Spleen (tissue), 7 donors: ENCODE results near the gene SPEN.

Experiments used
- POLR2A ChIP-seq, 3 donors: fragments of 450-650 bp; IDR thresholded peaks; one replicate each; pipeline ENCODE4 v1.5.1; 2017; ENCODE audit warnings: antibody characterized with exemption in 3 of 3, mild to moderate bottlenecking in 1 of 3
- POLR2AphosphoS5 ChIP-seq, 3 donors: sonication (generic); formaldehyde crosslinking; IDR thresholded peaks; one replicate each; pipeline ENCODE4 v1.5.1; 2017; ENCODE audit warnings: antibody characterized with exemption in 3 of 3
- TF ChIP-seq, protein P1 (sequence below), 11 experiments: fragments of 200-600 bp in 7 of 11; fragments of 450-650 bp in 4 of 11; sonication (generic) in 4 of 11; IDR thresholded peaks in 8 of 11; conservative IDR thresholded peaks in 3 of 11; 1 replicate in 7 of 11; 2 replicates in 4 of 11; pipeline versions ENCODE4 v1.4.0 to v1.8.0; 2016 to 2021; ENCODE audit warnings: antibody characterized with exemption in 11 of 11, inconsistent platforms in 4 of 11, mild to moderate bottlenecking in 1 of 11
- donor health status: DM: no; HTN: no; CAD: no; lungs with moderate emphysema.
- donor health status: DM: no; HTN: no; CAD: no.
- donor health status: DM: no; HTN: no; CAD: no.

DNA sequence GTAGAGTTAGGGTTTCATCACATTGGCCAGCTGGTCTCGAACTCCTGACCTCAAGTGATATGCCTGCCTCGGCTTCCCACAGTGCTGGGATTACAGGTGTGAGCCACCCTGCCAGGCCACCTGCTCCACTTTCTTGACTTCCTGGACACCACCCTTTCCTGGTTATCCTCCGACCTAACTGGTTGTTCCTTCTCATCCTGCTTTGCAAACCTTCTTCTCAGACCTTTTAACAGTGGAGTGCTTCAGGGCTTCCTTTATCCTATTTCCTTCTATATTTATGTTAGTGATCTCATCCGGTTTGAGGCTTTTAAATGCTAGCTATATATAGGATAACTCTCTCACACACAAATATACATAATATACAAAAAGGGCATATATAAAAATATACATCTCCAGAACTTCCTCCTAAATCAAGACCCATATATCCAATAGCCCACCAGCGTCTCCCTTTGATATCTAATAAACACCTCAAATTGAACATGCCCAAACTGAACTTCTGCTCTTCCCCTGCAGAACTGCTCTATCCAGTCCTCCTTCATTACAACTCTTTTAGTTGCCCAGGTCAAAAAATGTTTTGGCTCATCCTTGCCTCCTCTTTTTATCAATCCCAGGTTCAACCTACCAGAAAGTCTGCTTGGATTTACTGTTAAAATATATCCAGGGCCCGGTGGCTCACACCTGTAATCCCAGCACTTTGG lies 20.5 kb upstream of the SPEN start:
- TF ChIP-seq, protein P1, sequence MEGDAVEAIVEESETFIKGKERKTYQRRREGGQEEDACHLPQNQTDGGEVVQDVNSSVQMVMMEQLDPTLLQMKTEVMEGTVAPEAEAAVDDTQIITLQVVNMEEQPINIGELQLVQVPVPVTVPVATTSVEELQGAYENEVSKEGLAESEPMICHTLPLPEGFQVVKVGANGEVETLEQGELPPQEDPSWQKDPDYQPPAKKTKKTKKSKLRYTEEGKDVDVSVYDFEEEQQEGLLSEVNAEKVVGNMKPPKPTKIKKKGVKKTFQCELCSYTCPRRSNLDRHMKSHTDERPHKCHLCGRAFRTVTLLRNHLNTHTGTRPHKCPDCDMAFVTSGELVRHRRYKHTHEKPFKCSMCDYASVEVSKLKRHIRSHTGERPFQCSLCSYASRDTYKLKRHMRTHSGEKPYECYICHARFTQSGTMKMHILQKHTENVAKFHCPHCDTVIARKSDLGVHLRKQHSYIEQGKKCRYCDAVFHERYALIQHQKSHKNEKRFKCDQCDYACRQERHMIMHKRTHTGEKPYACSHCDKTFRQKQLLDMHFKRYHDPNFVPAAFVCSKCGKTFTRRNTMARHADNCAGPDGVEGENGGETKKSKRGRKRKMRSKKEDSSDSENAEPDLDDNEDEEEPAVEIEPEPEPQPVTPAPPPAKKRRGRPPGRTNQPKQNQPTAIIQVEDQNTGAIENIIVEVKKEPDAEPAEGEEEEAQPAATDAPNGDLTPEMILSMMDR (IDR thresholded peaks at IDR 0.05 in 8 of 11, conservative IDR thresholded peaks at IDR 0.05 in 3 of 11) = no peak
- TF ChIP-seq POLR2A (IDR thresholded peaks at IDR 0.05) = no peak
- TF ChIP-seq POLR2AphosphoS5 (IDR thresholded peaks at IDR 0.05) = no peak
